Measurements from ENCODE around the gene GRIP1. TPM values are rescaled to one million over a fixed set of nuclear protein-coding genes. Genes with fewer than 3 reads are reported as not detected.

The GRIP1 gene
- total RNA-seq, 6 donors from 2014 or later = 0.33 to 5.2 (median 1.7) TPM

DNA sequence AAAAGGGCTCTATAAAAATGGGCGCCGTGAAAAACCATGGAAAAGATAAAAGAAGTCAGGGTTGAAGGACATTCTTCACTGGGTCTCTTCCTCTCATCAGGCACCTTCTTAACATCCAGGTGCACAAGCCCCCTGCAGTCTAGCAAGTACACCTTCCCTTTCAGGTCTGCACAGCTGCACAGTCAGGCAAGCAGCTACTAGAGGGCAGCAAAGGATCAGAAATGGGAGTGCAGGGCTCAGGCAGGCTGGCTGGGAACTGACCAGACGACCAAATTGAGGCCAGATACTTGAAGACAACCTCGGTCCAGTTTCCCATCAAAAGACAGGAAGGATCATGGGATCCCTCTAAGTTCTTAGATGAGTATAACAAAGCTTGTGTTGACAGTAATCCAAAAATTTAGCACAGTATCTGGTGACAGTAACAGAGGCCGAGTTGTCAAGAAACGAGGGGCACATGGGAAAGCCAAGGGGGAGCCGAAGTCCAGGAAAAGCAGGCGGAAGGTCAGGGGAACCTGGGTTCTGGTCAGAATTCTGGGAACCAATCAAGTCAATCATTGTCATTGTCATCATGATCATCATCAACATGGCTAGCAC, 10.1 kb upstream of the GRIP1 start:
- H3K36me3 ChIP-seq = no peaks in the 10 kb centered on the region
- no peak overlapping the region for H3K27ac ChIP-seq
- H3K9me3 ChIP-seq = no peaks in the 10 kb centered on the region
- no peaks in the 10 kb centered on the region for H3K27me3 ChIP-seq
- WGBS, 2 donors = 57 to 59% methylated on average over 8 of the region's 8 CpGs
- ATAC-seq (ENCODE audit: low FRiP score in 2 of 2) = no peak
- TF ChIP-seq POLR2AphosphoS5 (IDR thresholded peaks at IDR 0.05) = no peak
- TF ChIP-seq POLR2A (IDR thresholded peaks at IDR 0.05) = no peak
- TF ChIP-seq, protein P1, sequence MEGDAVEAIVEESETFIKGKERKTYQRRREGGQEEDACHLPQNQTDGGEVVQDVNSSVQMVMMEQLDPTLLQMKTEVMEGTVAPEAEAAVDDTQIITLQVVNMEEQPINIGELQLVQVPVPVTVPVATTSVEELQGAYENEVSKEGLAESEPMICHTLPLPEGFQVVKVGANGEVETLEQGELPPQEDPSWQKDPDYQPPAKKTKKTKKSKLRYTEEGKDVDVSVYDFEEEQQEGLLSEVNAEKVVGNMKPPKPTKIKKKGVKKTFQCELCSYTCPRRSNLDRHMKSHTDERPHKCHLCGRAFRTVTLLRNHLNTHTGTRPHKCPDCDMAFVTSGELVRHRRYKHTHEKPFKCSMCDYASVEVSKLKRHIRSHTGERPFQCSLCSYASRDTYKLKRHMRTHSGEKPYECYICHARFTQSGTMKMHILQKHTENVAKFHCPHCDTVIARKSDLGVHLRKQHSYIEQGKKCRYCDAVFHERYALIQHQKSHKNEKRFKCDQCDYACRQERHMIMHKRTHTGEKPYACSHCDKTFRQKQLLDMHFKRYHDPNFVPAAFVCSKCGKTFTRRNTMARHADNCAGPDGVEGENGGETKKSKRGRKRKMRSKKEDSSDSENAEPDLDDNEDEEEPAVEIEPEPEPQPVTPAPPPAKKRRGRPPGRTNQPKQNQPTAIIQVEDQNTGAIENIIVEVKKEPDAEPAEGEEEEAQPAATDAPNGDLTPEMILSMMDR (IDR thresholded peaks at IDR 0.05) = peak in 5 of 6 experiments; percentile 17 to 53 (median 37)
- H3K4me3 ChIP-seq = no peak overlapping the region
- H3K4me1 ChIP-seq = no peaks in the 10 kb centered on the region
- DNase-seq = peak in 1 of 2 donors; percentile 51

DNA sequence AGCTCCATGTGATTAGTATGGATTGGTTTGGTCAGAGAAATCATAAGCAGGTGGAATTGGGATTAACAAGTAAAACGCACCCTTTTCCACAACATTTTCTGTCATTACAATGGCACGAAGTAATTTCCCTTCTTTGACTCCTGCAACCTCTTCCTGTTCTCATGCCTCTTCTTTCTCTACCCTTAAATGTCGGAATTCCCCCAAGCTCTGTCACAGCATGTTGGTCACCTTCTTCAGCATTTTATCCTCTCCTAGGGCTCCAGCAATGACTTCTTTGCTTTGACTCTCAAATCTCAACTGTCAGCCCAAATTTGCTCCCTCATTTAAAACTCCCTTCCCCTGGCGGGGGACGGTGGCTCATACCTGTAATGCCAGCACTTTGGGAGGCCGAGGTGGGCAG, 5.3 kb upstream of the GRIP1 start:
- ATAC-seq (ENCODE audit: low FRiP score in 2 of 2) (no peak), DNase-seq (no peak)
- Histone ChIP-seq H3K27ac (no peak overlapping the region), H3K4me1 (peaks cover 0 to 7% (median 0%) of the 10 kb centered on the region in 4 donors), H3K4me3 (no peak overlapping the region), H3K27me3 (no peaks in the 10 kb centered on the region), H3K36me3 (no peaks in the 10 kb centered on the region), H3K9me3 (no peaks in the 10 kb centered on the region)
- TF ChIP-seq EP300 (IDR thresholded peaks at IDR 0.05) (no peak), POLR2AphosphoS5 (IDR thresholded peaks at IDR 0.05) (no peak), POLR2A (IDR thresholded peaks at IDR 0.05) (no peak)
- TF ChIP-seq, protein P1 (IDR thresholded peaks at IDR 0.05) = no peak
- WGBS, 2 donors = 79 to 87% methylated on average over 6 of the region's 6 CpGs

DNA sequence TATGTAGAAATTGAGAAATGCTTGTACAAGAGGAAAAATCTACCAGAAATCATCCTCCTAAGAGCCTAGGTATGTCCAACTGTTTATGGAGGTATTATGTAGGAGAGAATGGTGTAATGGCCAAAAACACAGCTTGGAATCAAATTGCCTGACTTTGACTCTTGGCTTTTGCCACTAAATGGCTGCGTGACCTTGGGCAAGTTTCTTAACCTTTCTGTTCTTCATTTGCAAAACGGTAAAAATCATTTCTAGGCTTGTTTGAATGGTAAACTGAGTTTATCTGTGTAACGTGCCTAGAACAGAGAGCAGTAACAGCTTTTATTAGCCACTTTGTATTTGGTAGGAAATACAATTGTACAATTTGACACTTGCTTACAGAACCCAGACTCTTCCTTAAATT, 4.9 kb upstream of the GRIP1 start:
- Histone ChIP-seq H3K27ac (no peak overlapping the region), H3K4me1 (peaks cover 0 to 7% (median 0%) of the 10 kb centered on the region in 4 donors), H3K36me3 (no peaks in the 10 kb centered on the region), H3K4me3 (no peak overlapping the region), H3K9me3 (no peaks in the 10 kb centered on the region), H3K27me3 (no peaks in the 10 kb centered on the region)
- TF ChIP-seq POLR2A (IDR thresholded peaks at IDR 0.05) = no peak
- TF ChIP-seq, protein P1 (IDR thresholded peaks at IDR 0.05) = no peak
- TF ChIP-seq POLR2AphosphoS5 (IDR thresholded peaks at IDR 0.05) = no peak
- no peak for TF ChIP-seq EP300 (IDR thresholded peaks at IDR 0.05)
- WGBS, 2 donors = 93 to 94% methylated on average over 3 of the region's 3 CpGs
- no peak for ATAC-seq (ENCODE audit: low FRiP score in 2 of 2)
- DNase-seq = no peak

DNA sequence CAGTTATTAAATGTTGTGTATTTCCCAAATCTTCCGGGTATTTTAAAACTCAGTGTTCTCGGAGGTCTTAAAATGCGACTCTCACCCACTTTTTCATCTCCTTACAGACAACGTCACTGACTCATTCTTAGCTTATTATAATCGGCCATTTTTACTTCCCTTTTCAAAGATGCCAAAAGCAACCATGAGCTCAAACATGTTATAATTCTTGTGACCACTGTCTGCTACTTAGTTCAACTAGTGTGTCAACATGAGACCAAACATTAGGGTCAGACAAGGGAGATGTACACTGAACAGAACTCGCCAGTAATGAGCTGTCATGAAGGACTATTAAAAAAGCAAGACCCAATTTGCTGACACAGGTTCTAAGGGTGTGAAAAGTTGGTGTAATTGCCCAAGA, 4.2 kb upstream of the GRIP1 start:
- no peaks in the 10 kb centered on the region for H3K9me3 ChIP-seq
- no peak for TF ChIP-seq POLR2AphosphoS5 (IDR thresholded peaks at IDR 0.05)
- TF ChIP-seq POLR2A (IDR thresholded peaks at IDR 0.05) = no peak
- TF ChIP-seq EP300 (IDR thresholded peaks at IDR 0.05) = no peak
- TF ChIP-seq, protein P1 (IDR thresholded peaks at IDR 0.05) = no peak
- peaks cover 0 to 7% (median 0%) of the 10 kb centered on the region in 4 donors for H3K4me1 ChIP-seq
- H3K27ac ChIP-seq = no peak overlapping the region
- DNase-seq = no peak
- H3K36me3 ChIP-seq = no peaks in the 10 kb centered on the region
- no peak for ATAC-seq (ENCODE audit: low FRiP score in 2 of 2)
- no peak overlapping the region for H3K4me3 ChIP-seq
- no peaks in the 10 kb centered on the region for H3K27me3 ChIP-seq
- WGBS, 2 donors = 76 to 78% methylated on average over 6 of the region's 6 CpGs

DNA sequence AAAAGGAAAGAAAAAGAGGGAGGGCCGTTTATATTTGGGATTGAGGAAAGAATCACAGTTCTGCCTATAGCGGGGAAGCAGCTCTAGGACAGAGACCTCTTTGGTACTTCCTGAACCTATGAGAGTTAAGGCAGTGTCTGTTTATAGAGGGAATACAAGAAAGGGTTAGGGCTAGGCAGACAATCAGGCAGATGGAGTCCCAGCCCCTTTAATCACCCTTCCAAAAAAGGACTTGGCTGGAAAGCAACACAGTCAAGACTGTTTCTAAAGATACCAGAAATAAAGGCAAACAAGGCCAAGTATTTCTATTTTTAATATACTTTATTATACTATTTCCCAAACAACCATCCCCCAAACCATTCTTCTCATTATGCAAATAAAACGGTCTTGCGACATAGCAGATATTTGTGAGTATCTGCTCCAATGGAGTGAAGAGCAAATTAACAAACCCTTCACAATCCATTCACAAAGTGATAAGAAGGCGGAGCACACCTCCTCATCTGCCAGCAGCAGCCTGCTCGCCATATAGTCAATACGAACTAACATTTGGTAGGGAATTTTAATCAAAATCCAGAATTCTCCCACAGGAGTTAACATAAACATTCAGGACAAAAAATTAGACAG, 697 bp upstream of the GRIP1 start:
- no peaks in the 10 kb centered on the region for H3K27me3 ChIP-seq
- H3K4me3 ChIP-seq = no peak overlapping the region
- H3K36me3 ChIP-seq = no peaks in the 10 kb centered on the region
- 54% methylated on average over 7 of the region's 7 CpGs for WGBS, 2 donors
- TF ChIP-seq POLR2A (IDR thresholded peaks at IDR 0.05) (no peak), EP300 (IDR thresholded peaks at IDR 0.05) (no peak), POLR2AphosphoS5 (IDR thresholded peaks at IDR 0.05) (no peak)
- TF ChIP-seq, protein P1 (IDR thresholded peaks at IDR 0.05) = no peak
- no peak overlapping the region for H3K27ac ChIP-seq
- no peak for DNase-seq
- no peaks in the 10 kb centered on the region for H3K9me3 ChIP-seq
- H3K4me1 ChIP-seq = peaks cover 0 to 7% (median 0%) of the 10 kb centered on the region in 4 donors
- no peak for ATAC-seq (ENCODE audit: low FRiP score in 2 of 2)
